Thyroid gland (tissue), 4 donors: ENCODE measurements around the gene PIGO.

ENCODE experiments used
- CTCF ChIP-seq, 6 experiments: fragments of 200-600 bp in 3 of 6; fragments of 450-650 bp in 3 of 6; sonication (generic) in 3 of 6; IDR thresholded peaks; one replicate each; pipeline ENCODE4 v1.5.1; 2016 to 2019; ENCODE audit warnings: antibody characterized with exemption in 6 of 6, mild to moderate bottlenecking in 2 of 6, inconsistent platforms in 1 of 6, moderate library complexity in 1 of 6
- POLR2A ChIP-seq, 2 donors: fragments of 450-650 bp; IDR thresholded peaks; one replicate each; pipeline ENCODE4 v1.6.1; 2017; ENCODE audit warnings: antibody characterized with exemption in 2 of 2, mild to moderate bottlenecking in 2 of 2, moderate library complexity in 1 of 2

- TF ChIP-seq CTCF (IDR thresholded peaks at IDR 0.05) (no peak), POLR2A (IDR thresholded peaks at IDR 0.05) (no peak)
Measured at GRCh38 chr9:35108461-35108860, 12.1 kb upstream of the PIGO start.
